Prostate gland (tissue), 2 donors: Measurements from ENCODE around the gene MOBP.

Experiments used
- CTCF ChIP-seq, 4 experiments: fragments of 200-600 bp in 2 of 4; fragments of 450-650 bp in 2 of 4; sonication (generic) in 2 of 4; IDR thresholded peaks; 1 replicate in 3 of 4; 2 replicates in 1 of 4; pipeline ENCODE4 v1.5.1; 2016 to 2019; ENCODE audit warnings: antibody characterized with exemption in 4 of 4, mild to moderate bottlenecking in 2 of 4, moderate library complexity in 2 of 4
- POLR2A ChIP-seq: fragments of 450-650 bp; IDR thresholded peaks from one replicate; pipeline ENCODE4 v1.6.1; 2016; ENCODE audit warnings: antibody characterized with exemption, mild to moderate bottlenecking
- POLR2AphosphoS5 ChIP-seq: sonication (generic); formaldehyde crosslinking; IDR thresholded peaks from one replicate; pipeline ENCODE4 v1.6.1; 2017; ENCODE audit warnings: antibody characterized with exemption

- no peak for TF ChIP-seq CTCF (IDR thresholded peaks at IDR 0.05)
- no peak for TF ChIP-seq POLR2AphosphoS5
- TF ChIP-seq POLR2A: no peak
These were observed 18.1 kb downstream of the MOBP start for GRCh38 chr3:39485547-39485946.
